Fibroblast of skin of right biceps (primary cell): ENCODE data around the gene SERPINB4.

Source experiments
- DNase-seq: peaks from one replicate; pipeline ENCODE4 v3.0.0-alpha.2; 2013

Gene SERPINB4

DNA sequence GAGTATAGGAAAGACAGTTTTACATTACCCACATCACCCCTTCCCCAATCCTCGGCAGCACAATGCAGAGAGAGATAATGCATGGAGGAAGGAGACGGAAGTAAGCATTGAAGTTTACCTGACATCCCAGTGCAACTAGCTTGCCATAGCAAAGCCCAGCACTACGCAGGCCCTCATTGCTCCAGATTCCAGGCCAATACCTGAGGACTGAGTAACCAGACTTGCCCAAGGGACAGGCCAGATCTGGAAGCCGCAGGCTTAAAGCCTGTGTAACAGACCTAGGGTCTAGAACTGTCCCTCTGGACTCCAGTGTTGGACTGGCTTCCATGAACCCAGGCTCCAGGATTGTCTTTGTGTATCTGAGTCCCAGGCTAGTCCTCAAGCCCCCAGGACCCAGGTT is 17.6 kb downstream of the SERPINB4 start:
- no peak for DNase-seq

- DNase-seq: no peak
Observed at GRCh38 chr18:63624863-63625262, 19.2 kb downstream of the SERPINB4 start.

DNA sequence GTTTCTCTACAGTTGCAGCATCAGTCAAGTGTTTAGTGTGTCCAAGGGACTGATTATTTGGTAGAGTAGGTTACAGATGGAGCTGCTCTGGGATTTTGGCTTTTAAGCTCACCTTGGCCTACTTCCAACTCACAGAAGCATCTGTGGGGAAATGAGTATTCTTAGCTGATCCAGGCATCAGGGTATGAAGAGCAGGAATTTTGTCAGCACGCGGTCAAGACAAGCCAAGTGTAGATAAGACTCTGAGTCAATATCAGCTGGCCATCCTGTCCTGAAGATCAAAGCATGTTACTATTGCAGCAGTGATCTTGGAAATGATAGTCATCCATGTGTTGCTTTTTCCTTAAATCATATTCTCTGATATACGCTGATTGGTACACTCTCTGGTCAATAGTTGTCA is 24.4 kb downstream of the SERPINB4 start:
- DNase-seq: peak; percentile 4

DNA sequence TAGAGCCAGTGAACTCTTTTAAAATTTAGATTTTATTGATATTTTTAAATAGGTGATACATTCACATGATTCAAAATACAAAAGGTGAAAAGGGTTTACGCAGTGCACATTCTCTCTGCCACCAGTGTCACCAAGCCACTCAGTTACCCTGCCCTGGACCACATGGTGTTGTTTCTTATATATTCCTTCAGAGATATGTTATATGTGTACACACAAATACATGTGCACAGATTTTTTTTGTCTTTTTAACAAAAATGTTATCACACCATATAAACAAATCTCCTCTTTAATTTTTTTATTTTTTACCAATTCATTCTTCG is 26.2 kb downstream of the SERPINB4 start:
- DNase-seq: no peak

DNA sequence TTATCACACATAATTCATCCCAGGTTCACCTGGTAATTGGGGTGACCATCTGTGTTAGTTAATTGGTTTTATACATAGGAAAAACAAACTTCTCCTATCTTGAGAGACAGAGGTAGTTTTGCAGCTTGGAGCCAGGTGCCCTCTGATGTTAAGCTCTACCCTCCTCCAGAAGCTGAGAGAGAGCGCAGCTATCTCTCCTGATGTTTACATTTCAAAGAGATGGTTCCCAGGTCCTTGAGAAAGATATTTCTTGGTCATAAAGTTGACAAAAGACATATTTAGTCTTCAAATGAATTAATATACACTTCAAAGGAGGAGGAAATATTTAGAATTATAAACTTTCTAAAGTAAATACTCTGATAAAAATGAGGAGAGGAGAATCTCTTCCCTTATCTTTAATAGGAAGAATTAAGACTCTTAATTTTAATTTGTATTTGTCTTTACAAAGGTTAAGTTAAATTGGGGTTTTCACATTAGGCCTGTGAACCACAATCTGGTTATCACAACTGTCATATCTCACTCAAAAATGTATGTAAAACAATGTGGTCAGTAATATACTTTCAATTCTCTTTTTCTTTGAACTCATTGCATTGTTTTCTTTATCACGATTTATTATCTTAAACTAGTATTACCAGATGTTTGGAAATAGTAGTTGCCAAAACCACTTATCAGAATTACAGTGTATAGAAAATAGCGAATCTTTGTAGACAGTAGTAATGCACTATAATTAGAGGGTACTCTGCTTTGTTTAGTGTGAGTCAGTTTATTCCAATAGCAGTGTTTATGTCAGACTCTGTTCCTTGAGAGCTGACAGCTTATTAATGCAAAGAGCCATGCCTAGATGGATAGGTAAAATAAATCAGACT is 26.8 kb downstream of the SERPINB4 start:
- peak; percentile 5 for DNase-seq

DNA sequence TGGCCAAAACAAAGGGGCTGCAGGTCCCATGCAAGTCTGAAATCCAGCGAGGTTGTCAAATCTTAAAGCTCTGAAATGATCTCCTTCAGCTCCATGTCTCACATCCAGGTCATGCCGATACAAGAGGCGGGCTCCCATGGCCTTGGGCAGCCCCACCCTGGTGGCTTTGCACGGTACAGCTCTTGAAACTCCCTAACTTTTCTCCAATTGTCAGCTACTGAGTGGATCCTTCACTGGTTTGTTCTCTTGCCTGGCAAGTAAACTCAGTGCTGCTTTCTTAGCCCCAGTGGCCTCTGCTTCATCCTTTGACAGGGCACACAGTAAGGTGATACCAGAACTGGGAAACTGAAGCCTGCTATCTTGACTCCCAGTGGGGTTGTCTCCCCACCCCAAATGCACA is 30.6 kb downstream of the SERPINB4 start:
- DNase-seq: no peak

- peak; percentile 12 for DNase-seq
Observed at GRCh38 chr18:63606526-63606925, 37.5 kb downstream of the SERPINB4 start.

GRCh38 chr18:63604791-63605567 is 39.1 kb downstream of the SERPINB4 start:
- DNase-seq: peak; percentile 34

DNA sequence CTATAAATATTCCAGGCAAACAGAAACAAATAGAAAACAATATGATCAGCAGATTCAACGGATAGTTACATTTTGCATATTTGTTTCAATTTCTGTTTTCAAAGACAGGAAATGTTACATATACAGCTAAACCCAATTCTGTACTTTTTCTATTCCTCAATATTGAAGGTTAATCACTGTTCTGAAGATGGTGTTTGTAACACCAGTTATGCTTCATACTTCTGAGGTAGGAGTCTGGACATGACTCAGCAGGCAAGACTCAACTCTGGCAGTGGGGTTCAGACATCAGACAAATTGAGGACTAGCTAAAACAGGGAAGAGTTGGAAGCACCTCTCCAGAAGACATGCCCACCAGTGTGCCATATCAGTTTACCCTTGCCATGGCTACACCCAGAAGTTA is 40.3 kb downstream of the SERPINB4 start:
- peak; percentile 50 for DNase-seq

GRCh38 chr18:63603355-63603754 is 40.7 kb downstream of the SERPINB4 start:
- no peak for DNase-seq

DNA sequence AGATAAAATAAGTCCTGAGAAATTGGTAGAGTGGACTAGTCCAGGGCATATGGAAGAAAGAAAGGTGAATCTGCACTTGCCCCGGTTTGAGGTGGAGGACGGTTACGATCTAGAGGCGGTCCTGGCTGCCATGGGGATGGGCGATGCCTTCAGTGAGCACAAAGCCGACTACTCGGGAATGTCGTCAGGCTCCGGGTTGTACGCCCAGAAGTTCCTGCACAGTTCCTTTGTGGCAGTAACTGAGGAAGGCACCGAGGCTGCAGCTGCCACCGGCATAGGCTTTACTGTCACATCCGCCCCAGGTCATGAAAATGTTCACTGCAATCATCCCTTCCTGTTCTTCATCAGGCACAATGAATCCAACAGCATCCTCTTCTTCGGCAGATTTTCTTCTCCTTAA is 47.1 kb downstream of the SERPINB4 start:
- DNase-seq: no peak

GRCh38 chr18:63592471-63592870 is 51.6 kb downstream of the SERPINB4 start:
- no peak for DNase-seq

GRCh38 chr18:63591725-63592124 is 52.3 kb downstream of the SERPINB4 start:
- peak; percentile 40 for DNase-seq

DNA sequence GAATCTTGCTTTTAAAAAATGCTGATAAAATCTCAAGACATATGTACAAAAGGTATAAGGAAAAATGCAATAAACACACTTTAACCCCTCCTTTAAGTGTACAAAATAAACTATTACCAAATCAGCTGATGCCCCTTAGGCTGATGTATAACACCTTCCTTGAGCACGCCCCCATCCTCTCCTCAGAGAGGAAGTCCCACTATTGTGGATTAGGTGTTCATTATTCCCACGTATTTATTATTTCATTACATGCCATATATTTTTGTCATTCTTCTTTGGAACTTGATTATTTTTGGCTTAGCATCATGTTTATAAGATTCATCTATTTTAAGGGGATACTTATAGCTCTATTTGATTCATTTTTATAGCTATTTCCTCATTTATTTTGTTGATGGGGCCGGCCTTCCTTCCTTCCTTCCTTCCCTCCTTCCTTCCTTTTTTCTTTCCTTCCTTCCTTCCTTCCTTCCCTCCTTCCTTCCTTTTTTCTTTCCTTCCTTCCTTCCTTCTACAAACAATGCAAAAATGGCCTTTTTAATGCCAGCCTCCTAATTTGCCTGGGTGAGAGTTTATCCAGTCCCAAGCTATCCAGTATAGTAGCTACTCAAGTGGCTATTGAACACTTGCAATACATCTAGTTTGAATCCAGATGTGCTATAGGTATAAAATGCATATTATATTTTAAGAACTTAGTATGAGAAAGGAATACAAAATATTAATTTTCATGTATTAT is 52.9 kb downstream of the SERPINB4 start:
- DNase-seq: no peak

DNA sequence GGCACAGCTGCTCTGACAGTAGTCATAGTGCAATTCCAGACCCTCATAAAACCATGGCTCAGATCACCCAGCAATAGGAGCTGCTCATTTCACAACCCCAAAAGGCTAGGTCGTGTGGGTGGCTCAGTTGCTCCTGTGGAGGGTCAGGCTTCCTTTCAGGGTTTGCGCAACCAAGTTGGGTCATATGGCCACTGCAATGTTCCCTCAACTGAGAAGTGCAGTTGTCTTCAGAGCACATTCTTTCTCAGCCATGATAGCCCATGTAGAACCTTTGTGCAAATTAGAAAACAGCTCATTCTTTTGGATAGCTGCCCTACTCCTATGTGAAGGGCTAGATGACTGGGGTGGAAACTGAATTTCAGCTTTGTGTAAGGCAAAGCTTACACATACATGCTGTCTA is 53.7 kb downstream of the SERPINB4 start:
- DNase-seq: peak; percentile 42

GRCh38 chr18:63588909-63589308 is 55.1 kb downstream of the SERPINB4 start:
- DNase-seq: peak; percentile 33
